HS-27A (cell line): ENCODE data around the gene CADM1.

Experiments
- DNase-seq: peaks from one replicate; pipeline ENCODE4 v3.0.0-alpha.2; 2012; ENCODE audit warnings: low read depth, missing footprints

Gene CADM1

DNA sequence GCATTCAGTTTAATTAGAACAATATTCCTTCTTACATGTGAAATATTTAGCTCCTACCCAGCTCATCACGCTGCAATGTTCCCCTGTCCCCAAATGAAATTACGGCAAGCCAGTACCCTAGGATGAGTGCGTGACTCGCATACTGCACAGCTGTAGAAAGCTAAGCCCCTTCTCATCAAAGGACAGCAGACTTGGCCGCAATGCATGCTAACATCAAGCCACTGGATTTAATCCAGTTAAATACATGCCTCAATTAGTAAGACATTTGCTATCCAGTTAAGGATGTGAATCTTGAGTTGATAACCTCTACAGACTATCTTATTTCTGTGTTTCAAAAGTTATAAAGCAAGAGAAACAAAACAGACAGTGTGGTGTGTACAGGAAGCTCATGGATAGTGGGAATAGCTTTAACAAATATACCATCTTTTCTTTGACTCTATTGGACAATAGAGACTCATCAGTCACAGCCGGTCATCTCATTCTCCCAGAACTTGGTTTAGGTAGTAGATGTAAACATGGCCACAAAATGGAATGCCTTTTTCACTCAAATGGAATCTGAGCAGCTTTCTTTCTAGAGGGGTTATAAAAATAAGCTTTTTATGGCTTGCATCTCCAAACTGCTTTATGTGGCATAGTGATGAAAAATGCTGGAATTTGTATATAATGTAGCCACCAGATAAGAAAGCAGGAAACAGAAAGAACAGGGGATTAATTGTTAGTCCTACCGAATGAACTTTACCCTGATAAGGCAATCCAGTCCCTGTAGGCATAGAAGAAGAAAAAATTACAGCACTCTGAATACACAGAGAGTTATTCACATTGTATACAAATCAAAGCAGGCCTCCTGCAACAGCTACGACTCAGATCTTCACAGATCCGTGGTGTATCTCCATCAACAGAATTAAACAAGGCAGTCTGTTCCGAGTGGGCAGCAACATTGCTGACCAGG, 224.1 kb downstream of the CADM1 start:
- DNase-seq = no peak

DNA sequence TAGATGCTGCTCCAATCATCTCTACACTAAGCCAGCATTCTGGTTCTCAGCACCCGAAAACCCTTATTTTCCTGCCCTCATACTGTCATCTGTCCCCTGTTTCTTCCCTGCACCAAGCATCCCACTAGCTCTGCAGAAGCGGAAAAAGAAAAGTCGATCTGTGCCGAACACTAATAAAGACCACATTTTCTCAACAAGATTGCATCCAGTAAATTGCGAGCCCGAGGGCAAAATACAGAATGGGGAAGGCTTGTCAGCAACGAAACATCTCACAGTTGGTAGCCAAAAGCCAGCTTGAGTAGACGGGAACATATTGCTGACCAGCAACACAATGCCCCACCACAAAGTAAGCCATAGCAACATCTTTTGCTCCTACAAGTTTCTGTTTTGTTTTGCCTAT, 227.4 kb downstream of the CADM1 start:
- no peak for DNase-seq

DNA sequence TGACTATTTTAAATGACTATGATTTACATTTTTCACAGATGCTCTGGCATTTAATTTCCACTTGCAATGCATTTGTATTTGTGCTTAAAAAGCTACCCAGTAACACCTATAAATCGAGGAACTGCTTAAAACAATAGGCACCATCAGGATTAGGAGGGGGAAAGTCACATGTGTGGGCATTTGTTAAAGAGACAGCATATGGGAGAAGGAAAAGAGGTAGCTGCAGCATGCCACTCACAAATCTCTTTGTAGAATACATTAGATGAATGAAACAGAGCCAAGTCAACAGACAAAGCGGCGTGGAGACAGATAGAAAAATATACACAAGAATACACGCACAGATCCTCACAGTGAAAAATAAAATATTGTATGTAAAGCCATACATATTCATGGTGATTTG, 228.0 kb downstream of the CADM1 start:
- DNase-seq = no peak

DNA sequence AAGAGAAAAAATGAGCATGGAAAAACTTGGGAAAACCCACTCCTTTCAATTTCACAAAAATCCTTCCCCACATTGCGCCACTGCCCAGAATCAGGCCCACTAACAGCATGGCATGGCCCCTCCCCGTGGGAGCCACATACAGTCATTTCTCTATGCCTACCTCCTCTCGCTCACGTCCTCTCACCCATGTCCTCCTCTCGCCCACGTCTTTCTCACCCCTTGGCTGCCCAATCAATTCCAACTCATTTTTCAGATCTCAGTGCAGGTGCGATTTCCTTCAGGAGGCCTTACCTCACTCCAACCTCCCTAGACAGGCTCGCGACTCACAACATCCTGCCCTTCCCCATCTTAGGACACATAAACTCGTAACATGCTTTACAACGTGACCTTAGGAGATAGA, 229.2 kb downstream of the CADM1 start:
- DNase-seq = no peak

DNA sequence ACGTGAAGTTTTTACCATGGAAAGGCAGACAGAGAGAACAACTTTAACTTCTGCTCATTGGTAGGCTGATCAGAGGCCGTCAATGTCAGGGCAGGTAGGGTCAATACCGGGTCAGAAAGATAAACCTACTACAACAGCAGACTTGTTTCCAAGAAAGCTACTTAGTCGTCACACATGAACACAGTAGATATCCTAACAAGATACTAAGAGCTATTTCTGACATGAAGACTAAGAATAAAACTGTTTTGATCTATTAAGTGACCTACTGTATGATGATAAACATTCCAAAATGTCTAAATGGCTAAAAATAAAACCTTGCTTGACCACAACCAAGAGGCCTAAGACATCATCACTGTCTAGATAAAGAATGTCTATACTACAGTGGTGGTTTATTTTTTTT, 231.3 kb downstream of the CADM1 start:
- DNase-seq = no peak

DNA sequence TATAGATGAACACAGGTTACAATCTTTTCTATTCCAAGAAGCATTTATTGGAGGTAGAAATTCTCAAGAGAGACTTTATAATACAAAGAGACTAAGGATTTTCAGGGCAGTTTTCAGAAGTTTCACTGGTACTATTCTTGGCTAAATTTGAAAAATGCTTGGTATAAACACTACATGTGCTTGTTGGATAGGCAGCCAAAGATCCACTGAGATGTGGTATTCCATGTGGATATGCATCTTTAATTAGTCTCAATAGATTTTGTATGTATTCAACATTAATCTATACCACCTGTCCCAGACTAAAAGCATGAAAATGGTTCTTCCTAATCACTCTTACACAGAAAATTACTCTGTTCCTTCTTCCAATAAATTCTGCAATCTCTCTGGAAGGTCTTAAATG, 232.6 kb downstream of the CADM1 start:
- no peak for DNase-seq

DNA sequence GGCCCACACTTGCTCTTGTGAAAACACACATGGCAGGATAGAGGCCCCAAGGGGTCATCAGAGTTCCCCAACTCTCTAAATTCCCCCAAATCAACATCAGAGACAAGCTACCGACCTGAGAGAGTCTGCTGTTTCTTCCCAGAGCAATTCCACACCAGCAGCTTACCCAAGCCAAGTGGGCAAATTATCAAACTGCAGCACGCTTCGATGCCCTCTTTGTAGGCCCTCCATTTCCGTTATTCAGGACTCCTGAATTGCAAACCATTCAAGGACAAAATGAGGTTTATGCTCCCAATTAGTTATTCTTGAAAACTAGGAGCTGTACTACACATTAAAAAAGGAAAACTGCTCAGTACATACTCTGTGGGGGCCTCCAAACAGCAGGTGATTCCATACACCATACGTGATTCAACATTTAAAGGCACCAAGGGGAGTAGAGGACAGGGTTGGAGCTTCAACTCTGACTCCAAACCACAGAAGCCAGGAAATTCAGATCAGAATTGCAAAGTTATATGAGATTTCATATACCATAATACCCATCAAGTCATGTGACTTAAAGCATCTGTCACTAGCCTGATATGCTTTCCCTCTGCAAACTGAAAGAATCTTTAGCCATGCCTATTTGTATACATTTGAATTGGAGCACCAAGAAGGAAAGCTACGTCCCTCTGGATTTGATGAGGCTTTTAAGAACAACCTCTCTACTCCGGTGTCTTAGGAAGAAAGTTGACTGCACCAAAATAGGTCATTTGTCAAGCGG, 234.8 kb downstream of the CADM1 start:
- DNase-seq = no peak

DNA sequence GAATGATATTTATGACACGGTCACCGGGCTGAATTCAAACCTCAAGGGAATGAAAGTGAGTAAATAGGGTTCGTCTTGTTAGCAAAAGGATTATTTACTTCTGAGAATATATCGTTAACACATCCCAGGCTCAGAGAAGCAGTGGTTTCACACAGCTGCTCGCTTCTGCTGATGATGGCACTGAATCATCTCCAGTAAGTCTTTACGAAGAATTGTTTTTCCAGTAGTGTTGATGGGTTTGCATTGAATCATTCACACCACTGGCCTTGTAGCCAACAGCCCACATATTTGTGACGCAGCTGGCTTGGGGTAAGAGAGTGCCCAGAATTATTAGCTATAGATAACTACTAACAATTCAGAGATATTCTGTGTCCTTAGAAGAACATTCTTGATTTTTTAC, 236.3 kb downstream of the CADM1 start:
- DNase-seq = no peak

DNA sequence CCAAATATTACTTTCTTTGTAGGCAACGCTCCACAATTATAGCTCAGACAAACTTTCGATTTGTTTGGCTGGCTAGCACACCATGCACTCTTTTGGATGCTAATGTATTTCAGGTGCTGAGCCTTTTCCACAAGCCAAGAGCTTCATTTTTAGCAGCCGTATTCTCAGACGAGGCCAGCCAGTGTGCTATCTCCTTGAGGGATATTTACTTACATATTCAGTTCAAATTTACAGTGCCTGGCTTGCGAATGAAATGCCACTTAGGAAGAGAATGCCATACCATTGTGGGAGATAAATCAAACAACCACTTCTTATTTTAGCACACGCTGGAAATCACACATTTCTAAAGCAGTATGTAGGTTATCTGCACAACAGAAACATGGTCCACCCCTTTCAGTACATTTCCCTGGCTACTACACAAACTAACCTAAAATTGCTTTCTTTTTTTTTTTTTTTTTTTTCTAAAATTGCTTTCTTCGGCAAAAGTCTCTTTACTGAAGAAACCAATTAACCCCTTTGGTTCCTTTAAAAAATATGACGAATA, 236.9 kb downstream of the CADM1 start:
- DNase-seq = no peak

DNA sequence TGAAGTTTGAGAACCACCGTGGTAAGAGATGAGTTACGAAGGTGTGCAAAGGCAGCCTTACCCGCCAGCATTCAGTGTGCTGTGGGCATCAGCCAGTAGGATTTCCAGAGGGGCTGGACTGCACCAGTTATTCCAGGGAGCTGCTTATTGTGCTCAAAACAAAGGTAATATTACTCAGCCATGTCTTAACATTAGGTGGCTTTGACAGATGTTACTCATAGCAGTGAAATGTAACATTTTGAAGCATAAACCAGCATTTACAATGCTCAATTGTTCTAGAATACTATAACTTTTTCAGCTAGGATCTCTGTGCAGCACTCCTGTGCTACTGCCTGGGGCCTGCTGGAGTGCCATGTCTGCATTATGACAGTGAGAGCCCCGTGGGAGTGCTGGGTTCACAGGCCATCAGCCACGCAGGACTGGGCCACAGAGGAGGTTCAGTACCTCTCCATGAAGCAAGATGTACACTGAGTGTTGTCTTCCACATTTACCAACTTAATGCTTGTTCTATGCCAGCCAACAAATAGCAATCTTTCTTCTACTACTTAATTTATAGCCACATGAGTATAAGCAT, 238.1 kb downstream of the CADM1 start:
- DNase-seq = no peak

DNA sequence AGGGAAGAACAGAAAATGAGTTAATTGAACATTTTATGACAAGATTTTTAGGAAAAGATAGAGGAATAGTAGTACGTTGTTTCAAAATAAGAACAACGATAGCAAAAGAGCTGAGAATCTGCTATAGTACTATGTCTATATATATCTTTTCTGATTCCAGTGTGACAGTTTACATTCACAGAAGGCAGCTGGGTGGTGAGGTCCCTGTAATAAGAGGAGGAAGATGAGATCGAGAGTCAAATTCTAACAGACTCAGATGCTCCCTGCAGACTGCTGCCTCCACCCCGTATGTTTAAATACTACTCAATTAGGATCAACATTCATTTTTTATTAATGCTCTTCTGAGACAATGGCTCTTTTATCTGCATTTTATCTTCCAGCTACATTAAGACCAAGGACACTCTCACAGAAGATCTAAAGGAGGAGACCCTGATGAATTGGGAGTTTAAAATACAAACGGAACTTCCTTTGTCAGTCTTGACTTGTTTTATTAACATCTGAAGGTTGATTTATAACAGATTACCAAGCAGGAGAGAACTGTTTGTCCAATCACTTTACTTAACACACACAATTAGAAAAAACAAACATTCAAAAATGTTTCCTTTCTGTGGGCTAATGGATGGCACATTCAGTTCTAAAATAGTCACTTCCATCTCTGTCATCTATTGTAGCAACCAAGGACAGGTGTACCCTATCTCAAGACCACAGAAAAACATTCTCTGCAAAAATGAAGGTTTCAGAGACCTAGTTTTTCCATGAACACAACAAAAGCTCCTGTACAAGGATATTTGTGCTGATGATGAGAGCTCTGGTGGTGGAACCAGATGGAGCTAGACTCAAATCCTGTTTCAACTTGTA, 240.2 kb downstream of the CADM1 start:
- no peak for DNase-seq

DNA sequence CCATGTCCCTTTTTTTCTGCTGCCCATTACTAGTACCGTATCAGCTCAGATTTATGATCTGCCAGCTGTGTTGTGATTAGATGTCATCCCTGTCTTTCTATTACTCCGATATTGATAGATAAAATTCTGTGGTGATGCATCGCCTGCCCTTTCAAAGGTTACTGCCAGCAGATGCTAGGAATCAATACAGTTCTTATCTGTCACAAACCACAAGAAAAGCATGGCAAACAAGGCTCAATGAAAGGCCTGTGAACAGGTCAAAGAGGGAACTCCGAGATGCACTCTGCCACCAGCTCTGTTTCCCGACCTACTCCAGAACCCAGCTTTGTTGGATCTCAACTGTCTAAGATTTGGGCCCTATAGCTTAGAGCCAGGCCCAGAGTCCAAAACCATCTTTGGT, 246.0 kb downstream of the CADM1 start:
- no peak for DNase-seq

DNA sequence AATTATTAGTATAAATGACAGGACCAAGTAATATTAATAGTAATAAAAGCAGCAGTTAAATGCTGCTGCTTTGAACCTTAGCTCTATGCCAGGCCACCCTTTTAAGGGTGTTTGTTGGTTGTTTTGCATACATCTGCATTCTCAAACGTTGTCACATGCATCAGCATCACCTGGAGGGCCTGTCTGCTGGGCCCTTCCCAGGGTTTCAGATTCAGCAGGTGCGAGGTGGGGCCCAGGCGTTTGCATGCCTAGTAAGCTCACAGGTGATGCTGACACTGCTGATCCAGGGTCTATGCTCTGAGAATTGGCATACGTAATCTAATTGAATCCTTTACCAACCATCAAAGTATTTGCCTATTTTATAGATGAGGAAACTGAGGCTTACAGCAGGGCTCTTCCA, 246.5 kb downstream of the CADM1 start:
- DNase-seq = no peak

DNA sequence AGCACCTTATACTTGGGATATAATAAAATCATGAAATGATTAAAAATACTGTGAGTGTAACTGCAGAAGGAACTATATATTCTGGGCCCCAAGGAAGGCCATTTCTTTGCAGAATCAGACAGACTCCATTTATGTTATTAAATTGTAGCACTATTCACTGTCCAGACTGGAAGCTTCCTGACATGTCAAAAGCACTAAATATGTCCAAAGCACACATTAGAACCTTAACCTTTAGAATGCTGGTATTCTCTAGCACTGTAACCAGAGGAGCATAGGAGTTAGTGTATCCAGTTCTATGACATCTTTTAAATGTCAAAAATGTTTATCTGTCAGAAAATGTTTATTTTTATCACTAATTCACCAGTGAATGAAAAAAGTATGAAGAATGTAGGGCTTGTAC, 246.9 kb downstream of the CADM1 start:
- DNase-seq = no peak

DNA sequence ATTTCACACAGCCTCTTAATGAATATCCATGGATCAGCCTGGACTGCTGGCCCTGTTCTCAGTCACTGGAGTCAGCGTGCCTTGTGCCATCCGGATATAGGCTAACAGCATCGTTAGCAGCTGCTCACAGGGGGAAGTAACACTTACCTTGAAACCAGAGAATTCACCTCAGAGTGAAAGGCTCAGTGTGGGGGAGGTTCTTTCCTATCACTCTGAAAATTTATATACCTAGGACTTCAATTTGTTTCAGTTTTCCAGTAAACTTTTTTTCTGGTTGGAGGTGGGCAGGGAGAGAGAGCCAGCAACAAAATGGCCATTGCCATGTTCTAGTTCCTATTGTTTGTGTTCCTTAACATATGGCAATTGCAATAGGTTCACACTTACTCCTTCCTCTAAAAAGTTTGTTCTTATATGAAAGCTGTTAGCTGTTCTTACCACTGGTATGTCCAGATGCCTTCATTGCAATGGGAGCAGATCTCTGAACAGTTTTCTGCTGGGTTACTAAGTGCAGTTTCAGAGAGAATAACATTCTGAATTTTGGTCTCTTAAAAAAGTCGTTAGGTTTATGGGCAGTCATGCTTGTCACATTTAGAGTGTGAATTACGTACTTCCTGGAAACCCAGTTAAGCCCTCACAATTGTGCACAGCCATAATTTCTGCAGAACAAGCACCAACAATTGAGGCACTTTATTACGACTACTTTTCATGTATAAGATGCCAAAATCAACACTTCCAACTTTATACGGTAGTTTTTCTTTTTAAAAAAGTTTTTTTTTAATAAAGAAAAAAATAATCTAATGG, 247.6 kb downstream of the CADM1 start:
- no peak for DNase-seq

DNA sequence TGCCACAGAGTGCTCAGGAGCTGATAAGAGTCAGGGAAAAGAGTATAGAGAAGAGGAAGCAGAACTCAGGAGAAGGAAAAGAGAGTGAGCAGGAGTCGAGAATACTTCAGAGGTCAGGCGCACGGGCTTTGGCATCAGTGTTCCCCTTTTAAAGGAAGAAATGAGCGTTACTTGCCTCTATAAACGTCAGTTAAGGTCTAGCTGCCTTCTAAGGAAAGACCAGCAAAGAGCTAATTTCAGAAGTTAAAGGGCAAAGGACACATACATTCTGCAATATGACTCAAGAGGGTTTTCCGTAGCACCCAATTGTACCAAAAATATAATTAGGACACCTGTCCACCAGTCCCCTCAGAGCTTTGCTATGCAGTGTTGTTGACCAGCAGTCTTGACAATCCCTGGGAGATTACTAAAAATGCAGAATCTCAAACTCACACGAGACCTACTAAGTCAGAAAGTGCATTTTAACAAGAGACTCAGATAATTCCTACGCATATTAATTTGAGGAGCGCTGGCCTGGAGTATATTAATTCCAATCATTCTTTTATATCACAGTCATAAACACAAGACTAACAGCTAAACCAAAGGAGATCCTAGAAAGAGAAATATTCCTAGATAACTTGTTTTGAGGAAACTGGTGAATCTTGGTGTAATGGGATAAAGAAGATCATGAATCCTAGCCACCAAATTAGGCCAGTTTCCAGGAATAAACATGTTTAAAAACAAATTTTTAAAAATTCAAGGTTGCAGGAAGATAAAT, 249.0 kb downstream of the CADM1 start:
- no peak for DNase-seq

DNA sequence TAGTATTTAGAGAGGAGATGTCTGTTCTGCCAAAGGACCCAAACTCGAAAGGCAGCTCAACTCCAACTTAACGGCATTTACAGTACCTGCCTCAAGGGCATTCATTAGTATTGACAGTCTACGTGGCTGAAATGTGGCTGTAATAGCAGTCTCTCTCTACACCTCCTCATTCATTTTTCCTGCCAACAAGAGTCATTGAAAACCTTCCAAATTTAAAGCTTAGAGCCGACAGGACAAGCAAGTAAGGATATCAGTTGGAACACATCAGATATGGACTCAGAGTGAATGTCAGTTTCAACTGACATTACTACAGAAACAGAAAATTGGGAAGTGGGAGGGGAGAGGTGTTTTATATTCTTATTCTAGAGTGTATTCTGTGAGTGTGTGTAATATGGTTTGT, 253.1 kb downstream of the CADM1 start:
- DNase-seq = no peak

DNA sequence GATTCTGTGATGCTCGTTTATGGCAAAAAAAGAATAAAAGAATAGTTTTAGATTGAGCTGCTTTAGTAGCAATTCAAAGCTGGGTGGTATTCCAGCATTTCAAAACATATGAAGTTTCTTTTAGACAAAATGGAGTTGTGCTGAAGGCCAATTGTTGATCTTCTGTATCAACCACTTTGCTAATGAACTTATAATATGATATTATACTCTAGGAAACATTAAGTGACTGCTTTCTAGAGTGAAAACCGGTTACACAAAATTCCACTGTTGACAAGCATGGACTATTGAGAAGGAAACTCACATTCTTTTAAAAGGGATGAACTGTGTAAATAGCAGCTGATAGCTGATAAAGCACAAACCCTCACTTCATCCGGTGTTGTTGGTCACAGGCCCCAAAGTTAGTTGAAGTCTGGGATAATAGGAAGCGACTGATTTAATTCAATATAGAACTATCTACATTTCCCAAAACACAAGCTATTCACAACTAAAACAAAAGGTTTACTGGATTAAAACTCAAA, 255.1 kb downstream of the CADM1 start:
- DNase-seq = no peak

DNA sequence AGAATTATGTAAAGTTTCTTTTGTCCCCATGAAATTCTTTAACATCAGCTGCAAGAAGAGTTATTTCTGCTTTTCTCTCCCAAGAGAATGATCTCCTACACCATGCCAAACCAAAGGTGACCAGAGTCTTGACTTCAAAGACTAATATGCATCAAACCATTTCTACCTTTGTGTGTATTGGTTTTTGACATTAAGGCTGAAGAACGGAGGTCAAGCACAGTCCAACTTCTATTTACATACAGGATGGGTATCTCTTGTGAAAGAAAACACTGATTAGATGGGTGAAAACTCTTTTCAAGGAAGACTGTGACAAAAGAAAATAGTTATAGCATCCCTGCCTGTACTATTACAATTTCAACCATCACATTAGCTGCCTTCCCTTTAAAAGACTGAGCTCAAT, 256.3 kb downstream of the CADM1 start:
- no peak for DNase-seq

DNA sequence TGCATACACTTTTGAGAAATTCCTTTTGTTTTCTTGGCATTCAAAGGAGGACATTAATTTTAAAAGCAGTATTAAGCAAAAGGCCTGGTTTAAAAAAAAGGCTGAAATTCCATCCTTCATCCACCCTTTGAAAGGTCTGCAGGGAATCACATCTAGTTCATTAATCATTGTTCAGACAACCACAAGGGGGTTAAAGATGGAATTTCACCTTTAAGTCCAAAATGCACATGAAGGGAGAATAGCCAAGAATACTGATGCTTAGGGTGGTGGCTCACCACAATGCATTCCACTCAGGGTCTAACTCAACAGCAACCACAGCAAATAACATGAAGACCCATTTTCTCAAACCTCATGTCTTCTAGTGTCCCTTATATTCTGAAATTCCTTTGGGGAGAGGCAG, 256.9 kb downstream of the CADM1 start:
- no peak for DNase-seq
